GM21576 (cell line): ENCODE measurements around the gene NUP107.

Experiments used
- ATAC-seq: cut with Tn5 transposase; IDR thresholded peaks from one replicate; pipeline ENCODE4 v1.9.1; 2021; ENCODE audit warnings: mild to moderate bottlenecking, moderate library complexity; ENCODE audit not compliant: unreplicated experiment

NUP107 gene

DNA sequence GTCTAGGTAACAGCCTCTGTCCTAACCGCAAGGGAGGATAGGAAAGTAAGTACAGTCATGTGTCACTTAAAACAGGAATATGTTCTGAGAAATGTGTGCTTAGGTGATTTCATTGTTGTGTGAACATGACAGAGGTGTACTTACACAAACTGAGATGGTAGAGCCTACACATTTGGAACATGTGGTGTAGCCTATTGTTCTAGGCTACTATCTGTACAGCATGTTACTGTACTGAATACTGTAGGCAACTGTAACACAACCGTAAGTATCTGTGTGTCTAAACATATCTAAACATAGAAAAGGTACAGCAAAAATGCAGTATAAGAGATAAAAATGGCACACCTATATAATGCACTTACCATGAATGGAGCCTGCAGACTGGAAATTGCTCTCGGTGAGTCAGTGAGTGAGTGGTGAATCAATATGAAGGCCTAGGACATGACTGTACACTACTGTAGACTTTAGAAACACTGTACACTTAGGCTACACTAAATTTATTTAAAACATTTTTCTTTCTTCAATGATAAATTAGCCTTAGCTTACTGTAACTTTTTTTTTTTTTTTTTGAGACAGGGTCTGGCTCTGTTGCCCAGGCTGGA lies 108.0 kb downstream of the NUP107 start:
- ATAC-seq = no peak
